GM18499 (cell line): ENCODE measurements around the gene ARHGAP26.
"Not testable (repeated sequence)": the region's sequence is repeated elsewhere in the genome, so short reads cannot be mapped to it uniquely, and the experiment has no call there.

Experiments
- ATAC-seq: cut with Tn5 transposase; IDR thresholded peaks from one replicate; pipeline ENCODE4 v1.9.1; 2021; ENCODE audit warnings: moderate number of reproducible peaks; ENCODE audit not compliant: insufficient read depth, unreplicated experiment

ARHGAP26 gene

GRCh38 chr5:143115381-143115780 is 345.2 kb downstream of the ARHGAP26 start:
- ATAC-seq, result no peak

DNA sequence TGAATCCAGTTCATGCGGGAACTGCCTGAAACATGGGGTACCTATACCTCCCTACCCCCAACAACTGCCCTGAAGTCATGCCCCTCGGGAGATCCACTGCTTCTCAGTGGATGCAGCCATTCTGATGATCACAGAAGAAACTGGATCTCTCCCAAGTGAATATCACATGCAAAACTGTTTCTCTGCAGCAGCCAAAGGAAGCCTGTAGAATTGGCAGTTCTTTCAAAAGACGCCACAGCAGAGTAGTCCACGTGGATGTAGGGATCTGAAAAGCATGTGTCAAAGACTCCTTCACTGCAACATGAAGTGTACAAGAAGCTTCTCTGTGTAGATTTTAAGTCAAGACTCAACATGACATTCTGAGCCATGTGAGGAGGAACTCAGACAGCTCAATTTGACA is 346.6 kb downstream of the ARHGAP26 start:
- no peak for ATAC-seq

- ATAC-seq, result no peak
These were observed 347.6 kb downstream of the ARHGAP26 start for GRCh38 chr5:143117821-143118220.

DNA sequence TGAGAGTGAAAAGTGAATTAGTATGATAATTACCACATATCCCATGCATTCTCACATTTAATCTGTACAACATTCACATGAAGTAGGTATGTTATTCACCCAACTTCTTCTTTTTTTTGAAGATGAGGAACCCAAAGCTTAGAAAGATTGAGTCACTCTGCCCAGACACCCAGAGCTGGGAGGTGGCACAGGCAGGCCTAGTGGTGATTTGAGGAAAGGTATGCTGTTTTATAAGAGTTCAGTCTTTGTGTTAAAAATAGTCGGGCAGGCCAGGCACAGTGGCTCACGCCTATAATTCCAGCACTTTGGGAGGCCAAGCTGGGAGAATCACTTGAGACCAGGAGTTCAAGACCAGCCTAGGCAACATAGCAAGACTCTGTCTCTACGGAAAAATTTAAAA is 348.0 kb downstream of the ARHGAP26 start:
- no peak for ATAC-seq

DNA sequence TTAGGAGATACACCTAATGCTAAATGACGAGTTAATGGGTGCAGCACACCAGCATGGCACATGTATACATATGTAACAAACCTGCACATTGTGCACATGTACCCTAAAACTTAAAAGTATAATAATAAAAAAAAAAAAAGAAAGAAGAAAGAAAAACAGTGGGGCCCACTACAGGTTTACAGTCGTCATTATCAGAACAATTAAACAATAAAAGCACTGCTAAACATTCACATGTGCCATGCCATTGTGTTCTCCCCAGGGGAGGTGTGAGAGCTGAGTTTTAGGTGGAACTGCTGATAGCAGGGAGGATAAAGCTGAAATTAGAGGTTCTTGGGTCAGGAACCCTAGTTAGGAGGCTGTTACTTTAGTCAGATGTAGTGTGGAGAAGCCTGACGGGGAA is 348.6 kb downstream of the ARHGAP26 start:
- not testable (repeated sequence) for ATAC-seq

DNA sequence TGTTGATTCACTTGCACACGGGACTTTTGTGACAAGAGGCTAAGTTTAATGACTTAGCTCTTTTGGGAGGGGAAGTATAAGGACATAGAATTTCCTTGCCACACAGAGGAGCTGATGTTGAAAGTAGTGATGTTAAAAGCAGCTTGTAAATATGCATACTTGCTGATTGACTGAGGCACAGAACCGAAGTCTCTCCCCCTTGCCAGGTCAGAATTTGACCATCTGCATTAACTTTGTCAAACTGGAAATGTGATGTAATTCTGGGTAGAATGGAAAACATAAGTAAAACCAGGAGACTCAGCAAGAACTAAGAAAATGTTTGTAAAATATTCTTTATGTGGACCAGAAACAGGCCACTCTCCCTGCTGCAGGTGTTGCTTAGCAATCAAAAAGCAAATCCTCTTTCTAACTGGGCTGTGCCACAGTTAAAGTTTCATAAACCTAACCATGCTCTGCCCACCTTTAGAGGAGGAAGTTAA is 349.2 kb downstream of the ARHGAP26 start:
- ATAC-seq, result peak; percentile 46

DNA sequence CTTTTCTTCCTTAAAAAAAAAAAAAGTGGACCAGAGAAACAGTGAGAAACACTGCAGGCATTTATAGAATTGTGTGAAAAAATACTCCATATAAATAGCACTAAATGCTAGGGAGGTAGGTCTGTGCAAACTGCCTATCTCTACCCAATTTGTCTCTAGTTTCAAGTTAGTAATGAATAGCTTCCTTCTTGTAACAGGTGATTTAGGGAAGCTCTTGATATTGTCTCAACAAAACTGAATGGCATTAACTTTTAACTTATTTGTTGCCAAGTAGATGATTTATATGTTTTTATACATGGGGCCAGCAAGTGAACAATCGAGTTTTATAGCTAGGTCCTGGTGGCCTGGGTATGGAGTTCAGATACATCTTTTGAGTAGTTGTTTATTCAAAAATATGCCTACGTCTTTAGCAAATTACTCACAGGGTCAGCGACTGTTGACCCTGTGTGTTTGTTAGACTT is 349.7 kb downstream of the ARHGAP26 start:
- peak; percentile 18 for ATAC-seq

DNA sequence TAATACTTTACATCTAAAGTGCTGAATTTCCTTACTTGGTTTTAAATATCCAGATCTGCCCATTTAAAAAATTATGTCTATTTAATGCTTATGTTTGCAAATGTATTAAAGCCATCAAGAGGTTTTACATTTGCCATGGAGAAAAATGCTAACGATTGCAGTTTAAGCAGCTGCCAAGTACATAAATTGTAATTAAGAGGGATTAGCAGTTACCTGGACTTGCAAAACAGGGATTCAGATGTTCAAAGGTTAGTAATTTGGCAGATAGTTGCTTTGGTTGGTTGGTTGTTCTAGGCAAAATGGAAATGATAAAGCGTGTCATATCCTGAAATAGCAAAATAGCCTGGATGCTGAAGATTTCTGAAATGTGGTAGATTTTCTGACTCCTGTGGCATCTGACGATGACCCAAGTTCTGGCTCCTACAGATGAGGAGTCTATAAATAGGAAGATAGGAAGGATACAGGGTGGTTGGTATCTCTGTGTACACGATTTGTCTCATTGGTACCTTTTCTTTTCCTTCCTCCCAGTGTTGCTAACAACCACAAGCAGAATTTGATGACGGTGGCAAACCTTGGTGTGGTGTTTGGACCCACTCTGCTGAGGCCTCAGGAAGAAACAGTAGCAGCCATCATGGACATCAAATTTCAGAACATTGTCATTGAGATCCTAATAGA is 350.4 kb downstream of the ARHGAP26 start:
- no peak for ATAC-seq

- ATAC-seq, result no peak
These were observed 350.9 kb downstream of the ARHGAP26 start for GRCh38 chr5:143121135-143121475.

DNA sequence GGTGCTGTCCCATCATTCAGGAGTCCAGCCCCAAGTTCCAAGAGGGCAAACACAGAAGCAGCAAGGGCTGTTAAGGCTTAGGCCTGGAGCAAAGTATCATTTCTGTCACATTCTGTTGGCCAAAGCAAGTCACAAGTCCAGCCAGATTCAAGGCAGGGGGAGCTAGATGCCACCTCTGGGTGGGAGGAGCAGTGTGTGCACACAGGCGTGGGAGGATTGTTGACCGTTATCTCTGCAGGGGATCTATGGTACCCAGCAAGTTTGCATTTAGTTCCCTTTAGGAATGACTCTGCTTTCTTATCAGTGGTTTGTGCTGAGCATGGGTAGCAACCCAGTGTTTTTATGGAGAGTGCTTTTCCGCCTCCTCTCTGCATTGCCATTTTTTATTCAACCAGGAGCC is 354.4 kb downstream of the ARHGAP26 start:
- no peak for ATAC-seq

GRCh38 chr5:143126174-143127019 is 356.2 kb downstream of the ARHGAP26 start:
- no peak for ATAC-seq

DNA sequence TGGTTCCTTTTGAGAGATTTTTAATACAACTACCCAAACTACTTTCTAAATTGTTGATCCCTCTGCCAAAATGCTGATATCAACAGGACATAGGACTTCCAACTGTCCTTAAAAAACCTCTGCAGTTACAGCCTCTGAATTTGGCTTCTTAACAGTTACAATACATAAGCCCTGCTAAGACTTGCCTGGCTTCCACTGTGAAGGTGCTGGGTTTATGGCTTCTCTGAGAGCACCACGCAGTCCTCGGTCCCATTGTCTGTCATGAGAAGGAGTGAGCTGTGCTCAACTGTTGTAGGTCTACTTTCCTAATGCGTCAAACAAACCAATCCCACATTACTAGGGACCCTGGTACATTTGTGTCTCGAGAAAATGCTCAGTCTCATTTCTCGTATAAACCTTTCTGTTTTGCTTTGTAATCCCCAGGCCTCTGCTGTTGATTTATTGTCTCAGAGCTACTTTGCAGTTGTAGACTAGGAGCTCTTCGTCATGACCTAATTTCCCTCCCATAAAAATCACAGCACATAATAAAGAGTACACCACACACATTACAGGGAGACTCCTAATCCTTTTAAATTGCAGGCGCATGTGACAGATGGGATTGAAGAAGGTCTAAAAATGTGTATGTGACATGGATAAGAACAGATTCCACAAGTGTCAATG is 358.4 kb downstream of the ARHGAP26 start:
- no peak for ATAC-seq

DNA sequence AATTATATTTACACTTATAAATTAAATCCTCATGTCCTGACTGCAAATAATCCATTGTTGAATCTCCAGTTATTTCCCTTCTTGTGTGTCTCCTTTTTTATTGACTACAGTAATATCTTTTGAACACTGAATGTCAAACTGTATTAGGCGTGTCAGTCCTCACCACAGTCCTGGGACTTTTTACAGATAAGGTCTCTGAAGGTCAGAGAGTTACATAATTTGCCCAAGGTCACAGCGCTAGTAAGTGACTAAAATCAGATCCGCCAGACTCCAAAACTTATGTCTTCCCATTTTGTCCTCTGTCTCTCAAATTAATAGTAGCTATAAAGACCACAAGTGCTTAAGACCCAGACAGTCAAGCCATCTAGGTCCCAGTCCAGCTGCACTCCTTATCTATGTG is 359.0 kb downstream of the ARHGAP26 start:
- ATAC-seq, result no peak

GRCh38 chr5:143129910-143130612 is 359.9 kb downstream of the ARHGAP26 start:
- no peak for ATAC-seq

GRCh38 chr5:143130613-143131305 is 360.6 kb downstream of the ARHGAP26 start:
- no peak for ATAC-seq

DNA sequence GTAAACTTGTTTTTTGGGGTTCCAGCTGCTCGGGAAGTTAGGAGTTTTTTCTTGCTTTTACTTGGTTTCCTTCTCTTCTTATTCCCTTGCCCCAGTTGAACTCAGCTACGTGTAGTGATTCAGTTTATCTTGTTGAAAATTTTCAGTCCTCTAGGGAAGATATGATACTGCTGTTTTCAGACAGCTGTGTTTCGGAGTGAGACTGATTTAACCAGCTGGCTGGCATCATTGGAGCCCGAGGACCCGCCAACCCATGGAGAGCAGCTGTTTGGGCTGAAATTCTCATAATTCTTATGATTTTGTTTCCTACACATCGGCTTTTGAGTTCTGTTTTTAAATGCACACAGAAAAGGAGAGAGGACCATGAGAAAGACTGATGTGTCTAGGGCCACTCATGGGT is 361.8 kb downstream of the ARHGAP26 start:
- ATAC-seq, result no peak

DNA sequence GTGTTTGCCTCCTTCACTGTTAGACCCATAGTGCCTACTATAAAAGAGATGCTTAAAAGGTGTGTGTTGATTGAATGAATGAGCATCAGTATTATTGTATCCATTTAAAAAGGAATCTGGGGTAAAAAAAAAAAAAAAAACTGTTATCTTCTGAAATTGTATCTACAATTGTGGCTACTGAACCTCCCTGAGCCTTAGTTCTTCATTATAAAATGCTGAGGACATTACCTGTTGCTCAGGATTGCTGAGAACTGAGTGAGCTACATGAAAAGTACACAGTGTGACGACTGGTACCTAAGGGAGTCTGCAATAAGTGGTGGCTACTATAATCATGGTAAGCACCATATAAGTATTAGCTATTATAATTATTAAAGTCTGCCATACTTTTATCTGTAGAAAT is 362.6 kb downstream of the ARHGAP26 start:
- ATAC-seq, result no peak

GRCh38 chr5:143133721-143134120 is 363.5 kb downstream of the ARHGAP26 start:
- no peak for ATAC-seq

- no peak for ATAC-seq
These were observed 364.1 kb downstream of the ARHGAP26 start for GRCh38 chr5:143134269-143134668.

DNA sequence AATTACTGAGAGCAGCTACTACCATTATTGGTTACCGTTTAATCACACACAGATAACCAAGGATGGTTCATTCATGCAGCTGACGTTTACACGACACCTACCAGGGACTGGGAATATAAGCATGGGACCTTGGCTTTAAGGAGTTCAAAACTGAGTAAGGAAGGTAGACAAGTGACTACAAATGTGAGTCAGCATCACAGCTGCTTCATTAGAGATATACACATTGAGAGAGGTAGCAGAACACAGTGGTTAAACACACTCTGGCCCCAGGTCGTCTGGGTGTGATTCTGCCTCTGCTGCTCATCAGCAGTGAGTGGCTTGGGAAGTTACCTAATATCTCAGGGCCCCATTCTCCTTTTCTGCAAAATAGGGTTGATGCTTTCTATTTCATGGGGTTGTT is 364.7 kb downstream of the ARHGAP26 start:
- ATAC-seq, result peak; percentile 62
